ENCODE data around the gene AIPL1. TPM values are rescaled to one million over a fixed set of nuclear protein-coding genes. Genes with fewer than 3 reads are reported as not detected.

AIPL1 gene
- total and polyA plus RNA-seq, 2 experiments from 2014 or later, result 0.17 to 0.24 TPM

- H3K27me3 ChIP-seq (ENCODE audit: insufficient read depth), result no peaks in the 10 kb centered on the region
- H3K4me1 Mint-ChIP-seq, result peaks cover 27% of the 10 kb centered on the region
- no peaks in the 10 kb centered on the region for H3K4me1 ChIP-seq (ENCODE audit: insufficient read depth)
- H3K79me2 ChIP-seq (replicated peaks; ENCODE audit: insufficient read depth), result no peaks in the 10 kb centered on the region
- H3K27ac Mint-ChIP-seq, result no peak overlapping the region
- H3K9me3 Mint-ChIP-seq, result no peaks in the 10 kb centered on the region; the same call in 1 of the 3 replicates
- no peak overlapping the region for H3K4me3 ChIP-seq
- H2AFZ ChIP-seq, result no peak overlapping the region
- no peaks in the 10 kb centered on the region for H3F3A ChIP-seq (replicated peaks; ENCODE audit: low read depth)
- H3K36me3 ChIP-seq (ENCODE audit: insufficient read depth), result no peaks in the 10 kb centered on the region
- no peak overlapping the region for H3K4me2 ChIP-seq
- H3K36me3 Mint-ChIP-seq (ENCODE audit: low read depth), result no peaks in the 10 kb centered on the region
- ATAC-seq, result no peak
- no peak for TF ChIP-seq ZNF114 (CRISPR knock-in tag; IDR thresholded peaks at IDR 0.05)
- no peak for TF ChIP-seq CTCF (conservative IDR thresholded peaks at IDR 0.05; ENCODE audit: low read depth in 2 of 2)
- TF ChIP-seq JUNB (IDR thresholded peaks at IDR 0.05; ENCODE audit: unreplicated experiment), result no peak
- TF ChIP-seq ZNF462 (CRISPR knock-in tag; IDR thresholded peaks at IDR 0.05), result no peak
- no peaks in the 10 kb centered on the region for H3K9me2 ChIP-seq (ENCODE audit: insufficient read depth)
- no peaks in the 10 kb centered on the region for H4K20me1 ChIP-seq (replicated peaks; ENCODE audit: insufficient read depth)
- H3K4me3 Mint-ChIP-seq, result no peak overlapping the region
- no peak overlapping the region for H3K27ac ChIP-seq (ENCODE audit: low read depth)
- no peak for DNase-seq (ENCODE audit: low spot score)
- H3K27me3 Mint-ChIP-seq (ENCODE audit: insufficient read depth, low read depth, poor library complexity), result peaks cover 11% of the 10 kb centered on the region
Measured at GRCh38 chr17:6470751-6471521, 36.0 kb upstream of the AIPL1 start.
